GM12878 (cell line): ENCODE results near the gene NMNAT1. TPM values are rescaled to one million over a fixed set of nuclear protein-coding genes. Genes with fewer than 3 reads are reported as not detected.
A peak's percentile ranks its signal among the peaks of the same experiment; 100 is the strongest.

ENCODE experiments used
- CBFB ChIP-seq: IDR thresholded peaks from 2 replicates; pipeline ENCODE4 v1.6.1; 2016; ENCODE audit warnings: antibody characterized with exemption, low read depth
- EZH2 ChIP-seq: IDR thresholded peaks from 2 replicates; pipeline ENCODE4 v1.6.1; 2012; ENCODE audit warnings: low read depth, mild to moderate bottlenecking, control low read depth, inconsistent platforms, low read length, borderline replicate concordance; ENCODE audit not compliant: control insufficient read depth
- FOS ChIP-seq: IDR thresholded peaks from 3 replicates; pipeline ENCODE4 v1.6.1; 2011; ENCODE audit warnings: borderline replicate concordance; ENCODE audit not compliant: insufficient read length; ENCODE audit errors: extremely low read depth
- GATAD2B ChIP-seq: fragments of 450-650 bp; conservative IDR thresholded peaks from 2 replicates; pipeline ENCODE4 v1.6.1; 2017; ENCODE audit warnings: low read depth, mild to moderate bottlenecking, moderate library complexity
- IRF4 ChIP-seq: IDR thresholded peaks from 2 replicates; pipeline ENCODE4 v1.6.1; 2011; ENCODE audit warnings: low read depth, low read length
- NFYA ChIP-seq: IDR thresholded peaks from 2 replicates; pipeline ENCODE4 v1.6.1; 2011; ENCODE audit warnings: low read depth, mild to moderate bottlenecking, low read length, improper control_type of control experiment, borderline replicate concordance
- NR2C1 ChIP-seq: fragments of 450-650 bp; IDR thresholded peaks from 2 replicates; pipeline ENCODE4 v1.6.1; 2017; ENCODE audit warnings: antibody characterized with exemption, mild to moderate bottlenecking, moderate library complexity
- NR2F1 ChIP-seq: fragments of 450-650 bp; conservative IDR thresholded peaks from 2 replicates; pipeline ENCODE4 v1.6.1; 2017; ENCODE audit warnings: mild to moderate bottlenecking
- PML ChIP-seq: IDR thresholded peaks from 2 replicates; pipeline ENCODE4 v1.6.1; 2012; ENCODE audit warnings: low read length, inconsistent platforms
- POLR2A ChIP-seq: IDR thresholded peaks from 2 replicates; pipeline ENCODE4 v1.6.1; 2011; ENCODE audit warnings: low read depth, mild to moderate bottlenecking, low read length
- SIN3A ChIP-seq: IDR thresholded peaks from 2 replicates; pipeline ENCODE4 v1.6.1; 2012; ENCODE audit warnings: low read depth, low read length, improper control_type of control experiment
- SREBF1 ChIP-seq: IDR thresholded peaks from 2 replicates; pipeline ENCODE4 v1.6.1; 2012; ENCODE audit warnings: mild to moderate bottlenecking, low read length
- YY1 ChIP-seq: IDR thresholded peaks from 2 replicates; pipeline ENCODE4 v1.6.1; 2011; ENCODE audit warnings: low read depth, mild to moderate bottlenecking, low read length
- polyA plus RNA-seq, 11 experiments: library from polyadenylated mRNA; depleted of rRNA in 4 of 11; unstranded in 6 of 11; stranded (reverse) in 5 of 11; fragments of >200 nt; fragmentation: Nextera tagmentation in 4 of 11; fragmentation: Illumina TruSeq in 1 of 11; extraction: Ambion mirVana in 4 of 11; extraction: Trizol in 1 of 11; gene quantifications; 1 replicate in 1 of 11; 2 replicates in 10 of 11; pipeline versions ENCODE4 v1.2.1 to v1.2.3, GENCODE V29; 2011 to 2016; ENCODE audit warnings: inconsistent platforms in 2 of 11, missing spikeins in 2 of 11, low read depth in 1 of 11
- total RNA-seq, 4 experiments: library from RNA; depleted of rRNA in 3 of 4; stranded (reverse); fragments of >200 nt in 3 of 4; fragmentation: Illumina TruSeq in 1 of 4; extraction: Trizol in 1 of 4; gene quantifications; 2 replicates each; pipeline versions ENCODE4 v1.2.1 to v1.2.3, GENCODE V29; 2013 to 2021
- TF ChIP-seq, protein P1 (sequence below): fragments of 450-650 bp; IDR thresholded peaks from 2 replicates; pipeline ENCODE4 v1.6.1; 2016; ENCODE audit warnings: mild to moderate bottlenecking
- TF ChIP-seq, protein P2 (sequence below): fragments of 450-650 bp; IDR thresholded peaks from 2 replicates; pipeline ENCODE4 v1.6.1; 2017; ENCODE audit warnings: mild to moderate bottlenecking

NMNAT1 gene
- total and polyA plus RNA-seq, 10 of the 15 experiments (the other 5 are each of a cell fraction or from before 2014, with no cell fraction given) = 7.2 to 16.7 (median 11.7) TPM

DNA sequence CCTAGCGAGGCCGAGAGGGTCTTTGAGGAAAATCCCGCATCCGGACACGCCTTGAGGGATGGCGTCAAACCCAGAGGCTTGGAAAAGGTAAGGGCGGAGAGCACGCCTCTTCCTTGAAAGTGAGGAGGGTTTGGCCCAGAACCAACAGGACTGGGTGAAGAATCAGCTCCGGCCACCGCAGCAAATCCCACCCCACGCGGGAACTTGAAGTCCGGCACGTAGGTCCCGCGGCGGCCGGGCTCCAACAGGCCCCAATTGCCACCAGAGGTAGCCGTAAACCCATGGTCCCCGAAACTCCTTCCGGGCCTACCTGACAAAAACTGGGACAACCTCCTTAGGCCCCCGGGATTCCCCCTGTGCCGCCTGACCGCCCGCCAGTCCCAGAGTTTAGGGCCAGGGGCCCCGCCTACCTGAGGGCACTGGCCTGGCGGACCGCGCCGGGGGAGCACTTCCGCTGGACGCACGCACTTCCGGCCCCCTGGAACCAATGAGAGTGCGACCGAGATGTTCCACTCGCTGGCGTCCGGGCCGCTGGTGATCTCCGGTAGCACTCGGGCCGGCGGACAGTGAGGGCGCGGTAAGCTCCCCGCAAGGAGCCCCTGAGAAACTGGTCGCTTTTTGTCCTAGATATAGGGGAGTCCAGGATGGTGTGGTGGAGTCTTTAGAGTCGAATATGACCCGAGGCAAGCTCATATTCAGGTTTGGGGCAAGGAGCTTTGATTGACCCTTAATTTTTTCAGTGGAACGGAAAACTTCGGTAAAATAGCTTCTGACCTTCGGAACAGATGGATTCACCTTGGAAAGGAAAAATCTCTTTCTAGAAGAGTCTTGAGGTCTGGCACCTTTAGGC lies at the start of gene NMNAT1, which contains the start of gene LZIC (continued):
- TF ChIP-seq, protein P1, sequence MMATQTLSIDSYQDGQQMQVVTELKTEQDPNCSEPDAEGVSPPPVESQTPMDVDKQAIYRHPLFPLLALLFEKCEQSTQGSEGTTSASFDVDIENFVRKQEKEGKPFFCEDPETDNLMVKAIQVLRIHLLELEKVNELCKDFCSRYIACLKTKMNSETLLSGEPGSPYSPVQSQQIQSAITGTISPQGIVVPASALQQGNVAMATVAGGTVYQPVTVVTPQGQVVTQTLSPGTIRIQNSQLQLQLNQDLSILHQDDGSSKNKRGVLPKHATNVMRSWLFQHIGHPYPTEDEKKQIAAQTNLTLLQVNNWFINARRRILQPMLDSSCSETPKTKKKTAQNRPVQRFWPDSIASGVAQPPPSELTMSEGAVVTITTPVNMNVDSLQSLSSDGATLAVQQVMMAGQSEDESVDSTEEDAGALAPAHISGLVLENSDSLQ = peak; percentile 88
- no peak for TF ChIP-seq NFYA
- 0 out of 2 replicates have a peak, but pooled peaks have one; percentile 46 for TF ChIP-seq IRF4
- no peak for TF ChIP-seq EZH2
- TF ChIP-seq FOS = no peak
- TF ChIP-seq YY1 = peak; percentile 87
- TF ChIP-seq NR2C1 = peak; percentile 86
- TF ChIP-seq CBFB = peak; percentile 83
- peak; percentile 93 for TF ChIP-seq PML
- TF ChIP-seq SIN3A = peak; percentile 87
- TF ChIP-seq, protein P2, sequence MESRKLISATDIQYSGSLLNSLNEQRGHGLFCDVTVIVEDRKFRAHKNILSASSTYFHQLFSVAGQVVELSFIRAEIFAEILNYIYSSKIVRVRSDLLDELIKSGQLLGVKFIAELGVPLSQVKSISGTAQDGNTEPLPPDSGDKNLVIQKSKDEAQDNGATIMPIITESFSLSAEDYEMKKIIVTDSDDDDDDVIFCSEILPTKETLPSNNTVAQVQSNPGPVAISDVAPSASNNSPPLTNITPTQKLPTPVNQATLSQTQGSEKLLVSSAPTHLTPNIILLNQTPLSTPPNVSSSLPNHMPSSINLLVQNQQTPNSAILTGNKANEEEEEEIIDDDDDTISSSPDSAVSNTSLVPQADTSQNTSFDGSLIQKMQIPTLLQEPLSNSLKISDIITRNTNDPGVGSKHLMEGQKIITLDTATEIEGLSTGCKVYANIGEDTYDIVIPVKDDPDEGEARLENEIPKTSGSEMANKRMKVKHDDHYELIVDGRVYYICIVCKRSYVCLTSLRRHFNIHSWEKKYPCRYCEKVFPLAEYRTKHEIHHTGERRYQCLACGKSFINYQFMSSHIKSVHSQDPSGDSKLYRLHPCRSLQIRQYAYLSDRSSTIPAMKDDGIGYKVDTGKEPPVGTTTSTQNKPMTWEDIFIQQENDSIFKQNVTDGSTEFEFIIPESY = no peak
- TF ChIP-seq GATAD2B = peak; percentile 80; the same call in 1 of the 2 replicates
- TF ChIP-seq NR2F1 = peak; percentile 95
- TF ChIP-seq SREBF1 = no peak
- TF ChIP-seq POLR2A = peak; percentile 95
